Fibroblast of lung (primary cell): ENCODE results near the gene WWOX. TPM values are rescaled to one million over a fixed set of nuclear protein-coding genes. Genes with fewer than 3 reads are reported as not detected.

Experiments used
- DNase-seq, 2 donors: peaks; one replicate each; pipeline versions ENCODE4 v3.0.0 to v3.0.0-alpha.2; 2010; ENCODE audit warnings: low read depth in 2 of 2
- H2AFZ ChIP-seq: 2 replicates; pipeline ENCODE4 v1.5.1; 2012; ENCODE audit warnings: low read length, control low read depth, inconsistent platforms
- H3K27ac ChIP-seq: 2 replicates; pipeline ENCODE4 v1.5.1; 2011; ENCODE audit warnings: low read length, control low read depth; ENCODE audit not compliant: insufficient read depth
- H3K27me3 ChIP-seq: 2 replicates; pipeline ENCODE4 v1.5.1; 2011; ENCODE audit warnings: mild to moderate bottlenecking, low read length; ENCODE audit not compliant: control insufficient read depth, insufficient read depth
- H3K36me3 ChIP-seq: 2 replicates; pipeline ENCODE4 v1.5.1; 2011; ENCODE audit warnings: low read length; ENCODE audit not compliant: control insufficient read depth, insufficient read depth
- H3K4me1 ChIP-seq: 2 replicates; pipeline ENCODE4 v1.5.1; 2011; ENCODE audit warnings: low read length; ENCODE audit not compliant: control insufficient read depth, insufficient read depth; ENCODE audit errors: extremely low read depth
- H3K4me2 ChIP-seq: 2 replicates; pipeline ENCODE4 v1.5.1; 2011; ENCODE audit warnings: low read length, control low read depth; ENCODE audit not compliant: insufficient read depth; ENCODE audit errors: extremely low read depth
- H3K4me3 ChIP-seq, 4 experiments: fragments of 200-600 bp in 1 of 4; sonication (generic) in 1 of 4; replicated peaks in 1 of 4; 2 replicates each; pipeline ENCODE4 v1.5.1; 2011 to 2016; ENCODE audit warnings: low read length in 4 of 4, low read depth in 3 of 4, mild to moderate bottlenecking in 3 of 4, control low read depth in 2 of 4, inconsistent platforms in 1 of 4, mixed read lengths in 1 of 4; ENCODE audit not compliant: insufficient read depth in 1 of 4; ENCODE audit errors: control extremely low read depth in 1 of 4
- H3K79me2 ChIP-seq: 2 replicates; pipeline ENCODE4 v1.5.1; 2012; ENCODE audit warnings: mild to moderate bottlenecking, low read length, inconsistent platforms; ENCODE audit not compliant: control insufficient read depth, insufficient read depth
- H3K9ac ChIP-seq: 2 replicates; pipeline ENCODE4 v1.5.1; 2011; ENCODE audit warnings: mild to moderate bottlenecking, low read length, control low read depth; ENCODE audit not compliant: insufficient read depth
- H3K9me3 ChIP-seq: 2 replicates; pipeline ENCODE4 v1.5.1; 2012; ENCODE audit warnings: low read depth, low read length; ENCODE audit not compliant: control insufficient read depth, insufficient read depth
- H4K20me1 ChIP-seq: 2 replicates; pipeline ENCODE4 v1.5.1; 2011; ENCODE audit warnings: low read length; ENCODE audit not compliant: control insufficient read depth, insufficient read depth; ENCODE audit errors: extremely low read depth
- EZH2 ChIP-seq: IDR thresholded peaks from 2 replicates; pipeline ENCODE4 v1.5.1; 2012; ENCODE audit warnings: low read length, control low read depth, mild to moderate bottlenecking; ENCODE audit errors: missing control alignments
- polyA plus RNA-seq, 2 donors: library from polyadenylated mRNA; depleted of rRNA in 1 of 2; stranded (reverse) in 1 of 2; unstranded in 1 of 2; fragments of >200 nt; gene quantifications; 2 replicates each; pipeline ENCODE4 v1.2.1, GENCODE V29; 2011 to 2012; ENCODE audit warnings: missing spikeins in 1 of 2
- total RNA-seq: library from RNA; depleted of rRNA; stranded (reverse); fragments of >200 nt; gene quantifications from 2 replicates; pipeline ENCODE4 v1.2.1, GENCODE V29; 2014
- TF ChIP-seq, protein P1 (sequence below), 2 donors: IDR thresholded peaks in 1 of 2; conservative IDR thresholded peaks in 1 of 2; 1 replicate in 1 of 2; 2 replicates in 1 of 2; pipeline ENCODE4 v1.5.1; 2011 to 2012; ENCODE audit warnings: low read length in 2 of 2, control low read depth in 1 of 2, inconsistent platforms in 1 of 2, low read depth in 1 of 2, mild to moderate bottlenecking in 1 of 2

WWOX gene
- total and polyA plus RNA-seq, 2 donors (not counting 1 experiment from before 2014, with no cell fraction given): 5.6 to 16.3 TPM

DNA sequence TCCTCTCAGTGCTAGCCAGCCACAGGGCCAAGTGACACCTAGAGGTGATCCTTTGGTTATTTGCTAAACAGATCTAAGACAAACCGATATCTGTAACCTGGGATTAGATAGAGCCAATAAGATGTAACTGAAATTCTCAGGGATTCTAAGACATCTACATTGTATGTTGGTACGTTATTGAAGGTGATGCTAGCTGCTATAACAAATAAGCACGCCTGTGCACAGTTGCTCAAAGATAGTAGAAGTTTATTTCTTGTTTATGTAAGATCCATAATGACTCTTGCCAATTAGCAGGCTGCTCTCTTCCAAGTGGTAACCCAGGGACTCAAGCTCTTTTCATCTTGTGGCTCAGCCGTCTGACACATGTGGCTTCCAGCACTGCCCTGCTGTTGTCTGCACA, 370.3 kb downstream of the WWOX start:
- Histone ChIP-seq H3K27ac (no peak overlapping the region), H4K20me1 (no peaks in the 10 kb centered on the region), H3K36me3 (no peaks in the 10 kb centered on the region), H3K9me3 (no peaks in the 10 kb centered on the region), H3K4me1 (no peaks in the 10 kb centered on the region), H3K9ac (no peak overlapping the region), H3K4me3 (no peak overlapping the region), H3K4me2 (no peak overlapping the region), H2AFZ (no peak overlapping the region), H3K79me2 (no peaks in the 10 kb centered on the region), H3K27me3 (no peaks in the 10 kb centered on the region)
- DNase-seq: no peak
- TF ChIP-seq, protein P1, sequence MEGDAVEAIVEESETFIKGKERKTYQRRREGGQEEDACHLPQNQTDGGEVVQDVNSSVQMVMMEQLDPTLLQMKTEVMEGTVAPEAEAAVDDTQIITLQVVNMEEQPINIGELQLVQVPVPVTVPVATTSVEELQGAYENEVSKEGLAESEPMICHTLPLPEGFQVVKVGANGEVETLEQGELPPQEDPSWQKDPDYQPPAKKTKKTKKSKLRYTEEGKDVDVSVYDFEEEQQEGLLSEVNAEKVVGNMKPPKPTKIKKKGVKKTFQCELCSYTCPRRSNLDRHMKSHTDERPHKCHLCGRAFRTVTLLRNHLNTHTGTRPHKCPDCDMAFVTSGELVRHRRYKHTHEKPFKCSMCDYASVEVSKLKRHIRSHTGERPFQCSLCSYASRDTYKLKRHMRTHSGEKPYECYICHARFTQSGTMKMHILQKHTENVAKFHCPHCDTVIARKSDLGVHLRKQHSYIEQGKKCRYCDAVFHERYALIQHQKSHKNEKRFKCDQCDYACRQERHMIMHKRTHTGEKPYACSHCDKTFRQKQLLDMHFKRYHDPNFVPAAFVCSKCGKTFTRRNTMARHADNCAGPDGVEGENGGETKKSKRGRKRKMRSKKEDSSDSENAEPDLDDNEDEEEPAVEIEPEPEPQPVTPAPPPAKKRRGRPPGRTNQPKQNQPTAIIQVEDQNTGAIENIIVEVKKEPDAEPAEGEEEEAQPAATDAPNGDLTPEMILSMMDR (conservative IDR thresholded peaks at IDR 0.05 in 1 of 2, IDR thresholded peaks at IDR 0.05 in 1 of 2; ENCODE audit: low read depth in 1 of 2, low read length in 2 of 2): no peak
- no peak for TF ChIP-seq EZH2

DNA sequence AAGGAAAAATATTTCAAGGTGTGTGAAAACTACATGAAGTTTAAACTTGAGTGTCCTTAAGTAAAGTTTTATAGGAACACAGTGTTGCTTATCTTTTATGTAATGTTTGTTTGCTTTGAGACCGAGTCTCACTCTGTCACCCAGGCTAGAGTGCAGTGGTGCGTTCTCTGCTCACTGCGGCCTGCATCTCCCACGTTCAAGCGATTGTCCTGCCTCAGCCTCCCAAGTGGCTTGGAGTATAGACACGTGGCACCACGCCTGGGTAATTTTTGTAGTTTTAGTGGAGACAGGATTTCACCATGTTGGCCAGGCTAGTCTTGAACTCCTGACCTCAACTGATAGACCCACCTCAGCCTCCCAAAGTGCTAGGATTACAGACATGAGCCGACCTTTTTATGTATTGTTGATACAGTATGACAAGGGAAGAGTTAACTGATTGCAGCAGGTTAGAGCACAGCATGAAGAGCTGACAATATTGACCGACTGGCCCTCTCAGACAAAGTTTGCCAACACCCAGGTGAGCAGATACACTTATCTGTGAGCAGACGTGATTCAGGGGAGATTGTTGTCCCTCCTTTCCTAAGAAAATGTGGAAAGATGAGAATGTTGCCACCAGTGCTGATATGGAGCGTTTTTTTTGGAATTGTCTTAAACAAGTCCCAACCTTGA, 373.7 kb downstream of the WWOX start:
- H3K79me2 ChIP-seq: no peaks in the 10 kb centered on the region
- no peaks in the 10 kb centered on the region for H3K4me1 ChIP-seq
- no peak overlapping the region for H3K4me3 ChIP-seq
- no peak overlapping the region for H2AFZ ChIP-seq
- no peak for DNase-seq
- no peak overlapping the region for H3K4me2 ChIP-seq
- no peaks in the 10 kb centered on the region for H3K27me3 ChIP-seq
- H3K9ac ChIP-seq: no peak overlapping the region
- TF ChIP-seq EZH2: no peak
- TF ChIP-seq, protein P1 (conservative IDR thresholded peaks at IDR 0.05 in 1 of 2, IDR thresholded peaks at IDR 0.05 in 1 of 2; ENCODE audit: low read depth in 1 of 2, low read length in 2 of 2): no peak
- no peaks in the 10 kb centered on the region for H3K9me3 ChIP-seq
- H4K20me1 ChIP-seq: no peaks in the 10 kb centered on the region
- no peaks in the 10 kb centered on the region for H3K36me3 ChIP-seq
- no peak overlapping the region for H3K27ac ChIP-seq

DNA sequence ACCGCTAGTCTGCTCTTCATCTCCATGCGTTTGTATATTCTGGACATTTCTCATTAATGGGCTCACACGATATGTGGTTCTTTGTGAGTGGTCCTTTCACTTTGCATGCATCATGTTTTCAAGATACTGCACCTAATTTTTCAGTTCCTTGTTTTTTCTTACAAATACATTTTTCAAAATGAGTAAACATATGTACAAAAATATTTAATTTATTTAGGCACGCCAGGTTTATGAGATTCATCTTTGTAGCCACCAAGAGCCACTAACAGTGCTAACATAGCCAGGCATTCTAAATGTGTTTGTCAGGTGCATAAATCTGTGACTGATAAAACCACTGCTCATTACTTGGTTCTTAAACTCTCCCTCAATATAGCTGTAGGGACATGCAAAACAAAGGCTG, 375.3 kb downstream of the WWOX start:
- Histone ChIP-seq H2AFZ (no peak overlapping the region), H3K27ac (no peak overlapping the region), H3K4me3 (no peak overlapping the region), H3K27me3 (no peaks in the 10 kb centered on the region), H3K4me1 (no peaks in the 10 kb centered on the region), H3K9me3 (no peaks in the 10 kb centered on the region), H3K36me3 (no peaks in the 10 kb centered on the region), H3K9ac (no peak overlapping the region), H4K20me1 (no peaks in the 10 kb centered on the region), H3K79me2 (no peaks in the 10 kb centered on the region), H3K4me2 (no peak overlapping the region)
- TF ChIP-seq, protein P1 (conservative IDR thresholded peaks at IDR 0.05 in 1 of 2, IDR thresholded peaks at IDR 0.05 in 1 of 2; ENCODE audit: low read depth in 1 of 2, low read length in 2 of 2): no peak
- no peak for TF ChIP-seq EZH2
- no peak for DNase-seq
